ENCODE data around the gene MAPKAPK5. TPM values are rescaled to one million over a fixed set of nuclear protein-coding genes. Genes with fewer than 3 reads are reported as not detected.
"Not testable (repeated sequence)": the region's sequence is repeated elsewhere in the genome, so short reads cannot be mapped to it uniquely, and the experiment has no call there.

MAPKAPK5 gene, protein sequence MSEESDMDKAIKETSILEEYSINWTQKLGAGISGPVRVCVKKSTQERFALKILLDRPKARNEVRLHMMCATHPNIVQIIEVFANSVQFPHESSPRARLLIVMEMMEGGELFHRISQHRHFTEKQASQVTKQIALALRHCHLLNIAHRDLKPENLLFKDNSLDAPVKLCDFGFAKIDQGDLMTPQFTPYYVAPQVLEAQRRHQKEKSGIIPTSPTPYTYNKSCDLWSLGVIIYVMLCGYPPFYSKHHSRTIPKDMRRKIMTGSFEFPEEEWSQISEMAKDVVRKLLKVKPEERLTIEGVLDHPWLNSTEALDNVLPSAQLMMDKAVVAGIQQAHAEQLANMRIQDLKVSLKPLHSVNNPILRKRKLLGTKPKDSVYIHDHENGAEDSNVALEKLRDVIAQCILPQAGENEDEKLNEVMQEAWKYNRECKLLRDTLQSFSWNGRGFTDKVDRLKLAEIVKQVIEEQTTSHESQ
- polyA plus RNA-seq (ENCODE audit: insufficient read length in 3 of 3), result 10 to 100 TPM; 54.0 to 55.7 (median 55.6) TPM

DNA sequence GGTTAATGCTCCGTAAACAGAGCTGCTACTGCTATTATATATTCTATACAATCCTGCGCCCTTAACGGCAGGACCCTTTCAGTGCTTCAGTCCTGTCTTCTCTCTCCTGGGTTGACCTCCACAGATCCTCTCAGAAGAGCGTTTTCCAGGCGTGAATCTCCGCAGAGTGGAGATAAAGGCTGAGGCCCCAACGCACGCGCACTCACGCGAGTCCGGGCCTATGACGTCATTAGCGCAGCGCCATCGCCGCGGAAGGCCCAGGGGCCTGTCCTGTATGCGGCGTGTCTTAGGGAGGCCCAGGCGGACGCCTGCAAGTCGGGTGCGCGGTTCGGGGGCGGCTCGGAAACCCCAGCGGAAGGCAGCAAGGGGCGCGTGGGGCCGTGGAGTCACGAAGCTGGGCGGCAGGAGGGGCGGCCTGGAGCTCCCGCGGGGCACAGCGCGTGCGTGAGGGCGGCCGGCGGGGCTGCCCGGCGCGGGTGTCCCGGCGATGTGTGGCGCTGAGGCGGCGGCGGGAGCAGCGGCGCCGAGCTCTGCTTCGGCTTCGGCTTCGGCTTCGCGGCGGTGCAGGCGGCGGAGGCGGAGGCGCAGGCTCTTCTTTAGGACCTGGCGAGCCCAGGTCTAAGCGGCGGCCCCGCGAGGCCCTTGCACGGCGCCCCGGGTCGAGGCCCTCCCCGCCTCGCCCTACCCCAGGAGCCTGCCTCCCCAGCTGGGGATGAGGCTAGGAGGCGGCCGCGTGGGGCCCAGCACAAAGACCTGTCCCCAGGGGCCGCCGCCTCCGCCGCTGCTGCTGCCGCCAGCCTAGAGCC, at the start of gene MAPKAPK5:
Gene MAPKAPK5 (plus strand): TSS at position 479 of the 806 bp plus-strand sequence. CDS start 506 bp downstream, outside the sequence.
- DNase-seq (ENCODE audit: low read depth in 3 of 3, low spot score in 2 of 3), result peak; percentile 86 to 93 (median 92)

DNA sequence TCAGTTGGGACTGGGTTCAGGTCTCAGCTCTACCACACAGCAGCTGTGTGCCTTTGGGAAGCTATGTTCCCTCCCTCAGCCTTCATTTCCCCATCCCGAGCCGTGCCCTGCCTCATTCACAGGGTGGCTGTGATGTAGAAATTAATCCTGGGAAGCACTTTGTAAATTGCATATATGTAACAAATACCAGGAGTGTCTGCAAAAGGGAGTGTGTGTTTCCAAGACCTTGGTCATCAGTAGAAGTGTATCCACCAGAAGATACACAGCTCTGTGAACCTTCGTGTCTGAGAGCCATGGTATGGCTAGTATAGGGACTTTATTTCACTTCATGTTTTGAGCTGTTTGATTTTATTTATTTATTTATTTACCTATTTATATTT, 49.2 kb upstream of the MAPKAPK5 start:
- no peak for DNase-seq (ENCODE audit: low read depth in 3 of 3, low spot score in 2 of 3)

DNA sequence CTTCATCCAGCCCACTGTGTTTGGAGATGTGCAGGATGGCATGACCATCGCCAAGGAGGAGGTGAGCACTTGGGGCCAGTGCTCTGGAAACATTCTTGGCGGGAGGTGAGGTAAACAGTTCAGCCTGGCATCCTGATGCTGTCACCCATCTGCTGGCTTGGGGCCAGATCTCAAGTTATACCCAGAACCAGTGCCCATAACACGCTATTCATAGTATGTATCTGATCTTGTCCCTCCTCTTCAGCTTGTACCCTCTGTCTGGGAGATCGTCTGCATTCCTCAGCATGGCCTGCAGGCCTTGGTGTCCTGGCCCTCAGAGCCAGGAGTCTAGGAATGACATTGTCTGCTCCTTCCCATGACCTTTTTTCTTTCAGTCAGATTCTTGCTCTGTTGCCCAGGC, 43.8 kb upstream of the MAPKAPK5 start:
- no peak for DNase-seq (ENCODE audit: low read depth in 3 of 3, low spot score in 2 of 3)

DNA sequence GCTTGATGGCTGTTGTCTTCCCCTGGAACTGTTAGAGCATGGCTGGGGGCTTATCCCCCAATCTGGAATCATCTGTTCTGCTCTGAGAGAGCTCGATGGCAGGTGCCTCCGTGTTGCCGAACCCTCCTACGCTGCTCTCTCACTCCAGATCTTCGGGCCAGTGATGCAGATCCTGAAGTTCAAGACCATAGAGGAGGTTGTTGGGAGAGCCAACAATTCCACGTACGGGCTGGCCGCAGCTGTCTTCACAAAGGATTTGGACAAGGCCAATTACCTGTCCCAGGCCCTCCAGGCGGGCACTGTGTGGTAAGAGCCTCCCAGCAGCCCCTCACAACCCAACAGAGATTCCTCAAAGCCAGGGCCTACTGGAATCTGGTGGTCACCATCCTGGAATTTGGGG, 42.3 kb upstream of the MAPKAPK5 start:
- no peak for DNase-seq (ENCODE audit: low read depth in 3 of 3, low spot score in 2 of 3)

DNA sequence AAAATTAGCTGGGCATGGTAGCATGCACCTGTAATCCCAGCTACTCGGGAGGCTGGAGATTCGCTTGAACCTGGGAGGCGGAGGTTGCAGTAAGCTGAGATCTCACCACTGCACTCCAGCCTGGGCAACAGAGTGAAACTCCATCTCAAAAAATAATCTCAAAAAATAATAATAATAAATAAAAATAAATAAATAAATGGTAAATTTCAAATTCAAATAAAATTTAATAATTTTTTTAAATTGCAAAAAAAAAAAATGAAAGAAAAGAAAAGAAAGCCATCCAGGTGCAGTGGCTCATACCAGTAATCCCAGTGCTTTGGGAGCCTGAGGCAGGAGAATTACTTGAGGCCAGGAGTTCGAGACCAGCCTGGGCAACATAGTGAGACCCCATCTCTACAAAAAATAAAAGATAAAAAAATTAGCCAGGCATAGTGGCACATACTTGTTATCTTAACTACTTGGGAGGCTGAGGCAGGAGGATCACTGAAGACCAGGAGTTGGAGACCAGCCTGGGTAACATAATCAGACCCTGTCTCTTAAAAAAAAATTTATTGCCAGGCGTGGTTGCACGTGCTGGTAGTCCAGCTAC, 38.9 kb upstream of the MAPKAPK5 start:
- no peak for DNase-seq (ENCODE audit: low read depth in 3 of 3, low spot score in 2 of 3)

DNA sequence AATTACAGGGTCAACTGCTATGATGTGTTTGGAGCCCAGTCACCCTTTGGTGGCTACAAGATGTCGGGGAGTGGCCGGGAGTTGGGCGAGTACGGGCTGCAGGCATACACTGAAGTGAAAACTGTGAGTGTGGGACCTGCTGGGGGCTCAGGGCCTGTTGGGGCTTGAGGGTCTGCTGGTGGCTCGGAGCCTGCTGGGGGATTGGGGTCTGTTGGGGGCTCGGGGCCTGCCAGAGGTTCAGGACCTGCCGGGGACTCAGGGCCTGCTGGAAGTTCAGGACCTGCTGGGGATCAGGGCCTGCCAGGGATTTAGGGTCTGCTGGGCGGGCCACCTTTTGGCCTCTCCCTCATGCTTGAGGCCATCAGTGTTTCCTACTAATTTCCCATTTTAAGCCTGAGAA, 38.2 kb upstream of the MAPKAPK5 start:
- DNase-seq (ENCODE audit: low read depth in 3 of 3, low spot score in 2 of 3), result no peak

DNA sequence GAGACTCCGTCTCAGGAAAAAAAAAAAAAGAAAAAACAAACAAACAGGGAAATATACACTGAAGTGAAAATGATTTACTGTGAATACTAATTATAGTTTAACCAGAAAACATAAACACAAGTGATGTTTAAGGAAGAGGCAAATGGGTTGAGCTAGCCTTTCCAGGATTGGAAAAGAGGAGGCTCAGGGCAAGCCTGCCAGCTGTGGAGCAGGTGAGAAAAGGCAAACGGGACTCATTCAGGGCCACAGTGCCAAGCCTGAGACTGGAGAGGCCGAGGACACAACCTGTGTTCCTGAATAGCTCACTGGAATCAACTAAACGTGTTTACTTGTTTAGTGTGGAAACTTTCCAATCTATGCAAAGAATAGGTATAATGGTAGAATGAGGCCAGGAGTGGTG, 35.7 kb upstream of the MAPKAPK5 start:
- no peak for DNase-seq (ENCODE audit: low read depth in 3 of 3, low spot score in 2 of 3)

DNA sequence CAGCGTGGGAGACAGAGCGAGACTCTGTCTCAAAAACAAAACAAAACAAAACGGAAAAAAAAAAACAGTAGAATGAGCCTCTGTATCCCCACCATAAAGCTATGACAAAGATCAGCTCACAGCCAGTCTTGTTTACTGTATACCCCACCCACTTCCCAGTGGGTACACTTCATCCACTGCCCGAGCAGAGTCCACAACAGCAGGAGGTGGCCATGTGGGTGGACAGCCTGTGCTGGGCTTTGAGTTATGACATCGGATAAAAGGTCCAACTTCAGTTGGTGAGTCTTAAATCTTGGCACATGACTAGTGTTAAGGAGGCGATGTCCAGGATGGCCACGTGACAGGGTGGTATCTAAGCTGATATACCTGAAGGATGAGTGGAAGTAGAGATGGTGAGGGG, 34.8 kb upstream of the MAPKAPK5 start:
- DNase-seq (ENCODE audit: low read depth in 3 of 3, low spot score in 2 of 3), result no peak

DNA sequence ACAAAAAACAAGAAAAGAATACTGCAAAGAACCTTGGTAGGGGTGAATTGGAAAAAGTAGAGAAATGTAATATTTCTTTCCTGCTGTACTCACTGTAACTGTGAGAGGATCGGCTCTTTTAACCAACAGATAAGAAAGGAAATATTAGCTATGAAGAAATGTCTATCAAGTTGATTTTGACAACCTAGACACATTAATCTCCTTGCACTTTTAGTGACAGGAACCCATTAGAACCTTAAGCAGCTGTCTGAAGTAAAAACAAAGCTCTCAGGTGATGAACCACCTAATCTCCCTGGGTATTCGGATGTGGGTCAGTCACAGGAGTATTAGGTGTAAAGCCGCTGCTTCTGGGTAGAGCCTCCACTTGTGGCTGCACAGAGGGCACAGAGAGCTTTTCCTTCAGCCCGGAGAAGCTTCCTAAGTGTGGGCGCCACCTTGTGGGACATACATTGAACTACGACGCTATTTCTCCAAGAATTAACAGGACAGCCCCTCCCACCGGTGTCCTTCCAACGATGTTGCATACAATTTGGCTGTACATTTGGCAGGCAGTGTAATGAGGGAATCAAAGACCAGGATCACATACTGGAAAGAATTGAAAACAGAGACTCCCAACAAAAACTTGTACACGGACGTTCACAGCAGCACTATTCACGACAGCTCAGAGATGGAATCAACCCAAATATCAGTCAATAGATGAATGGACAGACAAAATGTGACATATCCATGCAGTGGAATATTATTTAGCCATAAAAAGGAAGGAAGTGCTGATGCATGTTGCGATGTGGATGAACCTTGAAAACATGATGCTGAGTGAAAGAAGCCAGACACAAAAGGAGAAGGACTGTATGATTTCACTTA, 28.9 kb upstream of the MAPKAPK5 start:
- DNase-seq (ENCODE audit: low read depth in 3 of 3, low spot score in 2 of 3), result peak; percentile 60 to 64 (median 61)

DNA sequence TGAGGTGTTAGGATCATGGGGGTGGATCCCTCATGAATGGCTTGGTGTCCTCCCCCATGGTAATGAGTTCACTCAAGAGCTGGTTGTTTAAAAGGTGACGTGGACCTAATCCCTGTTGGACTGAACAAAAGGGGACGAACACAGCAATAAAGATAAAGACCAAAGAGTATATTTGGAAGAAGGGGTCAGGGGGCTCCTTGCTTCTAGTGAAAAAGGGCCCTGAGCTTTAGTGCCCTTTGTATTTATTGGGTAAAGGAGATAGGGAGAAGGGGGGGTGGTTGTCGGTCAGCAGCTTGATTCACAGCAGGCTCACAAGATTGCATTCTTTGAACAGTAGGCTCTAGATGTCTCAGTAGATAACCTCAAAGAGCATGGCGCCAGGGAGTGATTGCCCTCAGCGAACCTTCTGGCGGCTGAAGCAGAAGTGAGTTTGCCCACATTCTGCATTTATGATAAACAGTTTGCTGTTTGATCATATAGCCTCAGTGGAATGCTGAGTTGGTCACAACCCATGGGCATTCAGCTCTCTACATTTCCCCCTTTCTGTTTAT, 25.9 kb upstream of the MAPKAPK5 start:
- DNase-seq (ENCODE audit: low read depth in 3 of 3, low spot score in 2 of 3), result no peak

DNA sequence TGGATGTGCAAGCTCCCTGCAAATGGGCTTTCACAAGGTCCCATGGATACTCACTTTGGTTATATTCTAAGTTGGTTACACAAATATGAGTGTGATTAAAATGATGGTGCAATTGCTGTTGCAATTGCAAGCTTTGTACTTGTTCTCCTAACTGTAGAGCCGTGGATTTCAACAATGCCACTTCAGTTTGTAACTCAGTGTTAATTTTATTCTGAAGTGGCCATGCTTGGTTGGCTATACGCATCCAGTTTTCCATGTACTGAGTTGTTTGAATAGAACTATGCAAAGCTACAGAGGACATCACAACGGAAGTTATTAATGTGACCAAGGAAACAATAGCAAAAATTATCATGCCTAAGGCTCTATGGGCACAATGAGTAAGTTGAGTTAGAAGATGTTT, 25.1 kb upstream of the MAPKAPK5 start:
- not testable (repeated sequence) for DNase-seq (ENCODE audit: low read depth in 3 of 3, low spot score in 2 of 3)

DNA sequence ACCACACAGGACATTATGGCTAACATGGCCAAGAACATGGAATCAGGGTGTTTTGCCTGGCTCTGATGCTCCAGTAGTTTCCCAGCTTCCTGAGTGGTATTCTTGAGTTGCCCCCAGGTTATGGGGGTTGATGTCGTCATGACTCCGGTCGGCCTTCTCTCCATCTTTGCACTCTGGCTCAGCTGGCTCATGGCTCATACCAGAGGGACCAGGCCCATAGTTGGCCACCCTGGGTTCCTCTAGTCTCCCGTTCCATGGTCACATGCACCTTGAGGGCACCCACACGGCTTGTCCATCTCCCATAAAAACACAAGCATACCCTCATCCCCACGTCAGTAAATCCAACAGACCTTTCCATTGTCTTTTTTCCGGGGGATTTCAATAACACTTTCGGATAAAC, 23.7 kb upstream of the MAPKAPK5 start:
- DNase-seq (ENCODE audit: low read depth in 3 of 3, low spot score in 2 of 3), result no peak

DNA sequence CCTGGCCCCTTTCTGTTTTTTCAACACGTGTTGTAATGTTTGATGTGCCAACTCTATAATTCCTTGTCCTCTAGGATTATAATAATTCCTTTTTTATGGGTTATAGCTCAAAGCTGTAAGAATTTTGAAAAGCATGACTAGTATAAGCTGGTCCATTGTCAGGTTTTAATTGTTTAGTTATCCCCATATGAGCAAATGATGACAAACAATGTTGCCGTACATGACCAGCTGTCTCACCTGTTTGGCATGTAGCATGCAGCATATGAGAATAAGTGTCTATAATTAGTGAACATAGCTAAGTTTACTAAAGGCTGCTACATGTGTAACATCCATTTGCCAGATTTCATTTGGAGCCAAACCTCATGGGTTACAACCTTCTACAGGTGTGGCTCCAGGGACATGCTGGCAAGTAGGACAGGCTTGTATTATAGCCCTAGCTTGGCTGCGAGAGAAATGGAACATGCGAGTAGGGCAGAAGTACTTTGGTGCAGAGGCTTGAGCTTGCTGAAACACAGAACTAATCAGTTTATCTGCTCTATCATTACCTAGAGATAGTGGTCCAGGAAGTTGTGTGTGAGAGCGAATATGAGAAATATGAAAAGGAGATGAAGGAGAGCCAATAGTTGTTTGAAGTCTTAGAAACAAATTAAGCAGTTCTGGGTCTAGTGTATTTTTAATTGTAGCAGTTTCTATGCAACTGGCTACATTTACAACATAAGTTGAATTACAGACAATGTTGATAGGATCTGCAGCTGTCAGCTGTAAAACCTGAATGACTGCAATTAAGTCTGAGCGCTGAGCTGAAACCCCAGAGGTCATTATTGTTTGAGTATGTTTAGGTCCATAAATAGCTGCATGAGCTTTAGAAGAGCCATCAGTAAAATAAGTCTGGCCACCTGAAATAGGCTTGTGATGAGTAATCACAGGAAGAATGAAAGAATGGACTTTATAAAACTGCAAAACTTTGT, 22.6 kb upstream of the MAPKAPK5 start:
- DNase-seq (ENCODE audit: low read depth in 3 of 3, low spot score in 2 of 3), result peak in 1 of 3 donors; percentile 29

DNA sequence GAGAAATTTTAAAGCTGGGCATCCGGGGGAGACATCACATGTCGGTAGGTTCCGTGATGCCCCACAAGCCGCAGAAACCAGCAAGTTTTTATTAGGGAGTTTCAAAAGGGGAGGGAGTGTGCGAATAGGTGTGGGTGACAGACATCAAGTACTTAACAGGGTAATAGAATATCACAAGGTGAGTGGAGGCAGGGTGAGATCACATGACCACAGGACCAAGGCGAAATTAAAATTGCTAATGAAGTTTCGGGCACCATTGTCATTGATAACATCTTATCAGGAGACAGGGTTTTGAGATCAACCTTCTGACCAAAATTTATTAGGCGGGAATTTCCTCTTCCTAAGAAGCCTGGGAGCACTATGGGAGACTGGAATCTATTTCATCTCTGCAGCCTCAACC, 21.2 kb upstream of the MAPKAPK5 start:
- not testable (repeated sequence) for DNase-seq (ENCODE audit: low read depth in 3 of 3, low spot score in 2 of 3)

DNA sequence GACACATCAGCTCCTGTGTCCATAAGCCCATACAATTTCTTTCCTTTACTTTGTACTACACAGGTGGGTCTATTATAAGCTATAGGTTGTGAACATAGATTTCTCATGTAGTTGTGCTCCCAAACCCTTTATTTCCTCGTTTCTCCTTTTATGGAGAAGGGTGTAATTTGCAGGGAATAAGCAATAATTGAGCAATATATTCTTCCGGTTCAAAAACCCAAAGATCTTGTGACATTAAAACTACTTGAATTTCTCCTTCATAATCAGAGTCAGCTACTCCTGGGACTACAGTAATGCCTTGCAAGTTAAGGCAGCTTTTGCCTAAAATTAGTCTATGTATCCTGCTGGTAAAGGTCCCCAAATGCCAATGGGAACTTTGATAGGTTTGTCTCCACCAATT, 19.1 kb upstream of the MAPKAPK5 start:
- DNase-seq (ENCODE audit: low read depth in 3 of 3, low spot score in 2 of 3), result no peak

DNA sequence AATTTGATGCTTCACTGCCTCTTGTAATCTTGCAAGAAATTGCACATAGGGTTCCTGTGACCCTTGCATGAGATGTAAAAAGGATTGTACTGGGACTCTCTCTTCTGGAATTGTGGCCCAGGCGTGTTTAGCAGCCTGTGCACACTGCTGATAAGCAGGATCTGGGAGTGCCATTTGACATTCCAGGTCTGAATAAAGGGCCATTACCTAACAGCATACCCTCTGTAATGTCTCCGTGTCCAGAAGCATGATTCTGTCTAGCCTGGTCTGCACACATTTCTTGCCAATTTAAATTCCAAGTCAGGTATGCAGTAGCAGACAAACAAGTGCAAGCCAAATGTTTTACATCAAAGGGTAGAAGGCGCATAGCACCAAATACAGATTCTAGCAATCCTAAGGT, 18.1 kb upstream of the MAPKAPK5 start:
- no peak for DNase-seq (ENCODE audit: low read depth in 3 of 3, low spot score in 2 of 3)

DNA sequence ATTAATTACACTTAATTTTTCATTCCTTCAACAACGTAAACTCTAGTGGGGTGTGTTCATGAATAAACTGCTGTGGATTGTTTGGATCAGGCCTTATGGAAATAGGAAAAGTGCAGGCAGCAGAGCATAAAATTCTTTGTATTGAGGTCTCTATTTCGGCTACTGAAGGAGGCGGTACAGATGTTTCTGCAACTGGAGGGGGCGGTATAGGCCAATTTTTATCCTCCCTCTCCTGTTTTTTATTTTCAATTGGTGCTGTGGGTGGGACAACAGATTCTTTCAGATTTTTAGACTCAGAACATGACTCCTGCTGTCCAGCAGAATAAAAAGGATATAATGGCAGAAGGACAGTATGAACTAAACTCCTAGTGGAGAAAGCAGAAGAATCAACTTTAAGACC, 17.7 kb upstream of the MAPKAPK5 start:
- not testable (repeated sequence) for DNase-seq (ENCODE audit: low read depth in 3 of 3, low spot score in 2 of 3)

DNA sequence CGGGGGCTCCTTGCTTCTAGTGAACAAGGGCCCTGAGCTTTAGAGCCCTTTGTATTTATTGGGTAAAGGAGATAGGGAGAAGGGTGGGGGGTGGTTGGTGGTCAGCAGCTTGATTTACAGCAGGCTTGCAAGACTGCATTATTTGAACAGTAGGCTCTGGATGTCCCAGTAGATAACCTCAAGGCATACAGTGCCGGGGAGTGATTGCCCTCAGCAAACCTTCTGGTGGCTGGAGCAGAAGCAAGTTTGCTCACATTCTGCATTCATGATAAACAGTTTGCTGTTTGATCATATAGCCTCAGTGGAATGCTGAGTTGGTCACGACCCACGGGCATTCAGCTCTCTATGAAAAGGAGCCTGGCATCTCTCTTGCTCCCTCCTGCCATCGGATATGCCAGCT, 16.5 kb upstream of the MAPKAPK5 start:
- DNase-seq (ENCODE audit: low read depth in 3 of 3, low spot score in 2 of 3), result no peak

DNA sequence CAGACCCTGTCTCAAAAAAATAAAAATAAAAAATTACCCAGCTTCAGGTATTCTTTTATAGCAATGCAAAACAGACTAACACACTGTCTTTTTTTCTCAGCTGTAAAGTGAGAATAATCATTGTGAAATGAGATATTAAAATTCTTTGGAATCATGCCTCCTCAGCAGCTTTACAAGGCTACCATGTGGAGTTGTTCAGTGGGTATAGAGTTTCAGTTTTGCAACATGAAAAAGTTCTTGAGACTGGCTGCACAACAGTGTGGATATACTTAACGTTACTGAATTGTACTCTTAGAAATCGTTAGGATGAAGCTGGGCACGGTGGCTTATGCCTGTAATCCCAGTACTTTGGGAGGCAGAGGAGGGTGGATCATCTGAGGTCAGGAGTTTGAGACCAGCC, 15.7 kb upstream of the MAPKAPK5 start:
- DNase-seq (ENCODE audit: low read depth in 3 of 3, low spot score in 2 of 3), result no peak

Measured in right renal cortex interstitium (tissue), 3 donors.